H1 (cell line): Measurements from ENCODE around the gene SPPL2B. TPM values are rescaled to one million over a fixed set of nuclear protein-coding genes. Genes with fewer than 3 reads are reported as not detected.
A peak's percentile ranks its signal among the peaks of the same experiment; 100 is the strongest.

Experiments used
- CTCF ChIA-PET: fragments of 300-600 bp; sonication (Branson Sonifier 250); formaldehyde crosslinking; loops from one replicate; lab custom pipeline; 2021; ENCODE audit not compliant: partially characterized antibody; lab: Charles Lee
- POLR2A ChIA-PET: fragments of 300-600 bp; sonication (Branson Sonifier 250); formaldehyde crosslinking; loops from one replicate; lab custom pipeline; 2021; ENCODE audit warnings: inconsistent platforms; ENCODE audit not compliant: partially characterized antibody; lab: Charles Lee
- DNase-seq, 2 experiments: peaks; one replicate each; pipeline versions ENCODE4 v3.0.0 to v3.0.0-alpha.2; 2010 to 2022; ENCODE audit warnings: low spot score in 2 of 2, low read depth in 1 of 2, mixed read lengths in 1 of 2
- FAIRE-seq: peaks from 2 replicates; lab custom pipeline; 2011; peaks lifted over from hg19 to GRCh38; lab: Jason Lieb, UNC
- H2AFZ ChIP-seq: 2 replicates; pipeline ENCODE4 v1.8.1; 2012; ENCODE audit warnings: low read length, inconsistent platforms
- H2AK5ac ChIP-seq: 2 replicates; pipeline ENCODE4 v1.6.1; 2013; ENCODE audit warnings: low read depth, low read length
- H2BK120ac ChIP-seq: replicated peaks from 2 replicates; pipeline ENCODE3; 2013; ENCODE audit warnings: low read depth, low read length, inconsistent platforms
- H2BK12ac ChIP-seq: 2 replicates; pipeline ENCODE4 v1.6.1; 2013; ENCODE audit warnings: low read depth, low read length
- H2BK15ac ChIP-seq: 2 replicates; pipeline ENCODE4 v1.6.1; 2013; ENCODE audit warnings: low read length
- H2BK20ac ChIP-seq: 2 replicates; pipeline ENCODE4 v1.6.1; 2013; ENCODE audit warnings: low read length
- H2BK5ac ChIP-seq: 2 replicates; pipeline ENCODE4 v1.6.1; 2013; ENCODE audit warnings: low read depth, low read length
- H3K14ac ChIP-seq: 2 replicates; pipeline ENCODE4 v1.6.1; 2013; ENCODE audit warnings: inconsistent platforms; ENCODE audit not compliant: insufficient read length
- H3K18ac ChIP-seq: 2 replicates; pipeline ENCODE4 v1.6.1; 2013; ENCODE audit warnings: low read length; ENCODE audit errors: extremely low read depth
- H3K23ac ChIP-seq: 2 replicates; pipeline ENCODE4 v1.6.1; 2013; ENCODE audit warnings: inconsistent platforms; ENCODE audit not compliant: insufficient read length
- H3K23me2 ChIP-seq: 2 replicates; pipeline ENCODE4 v1.6.1; 2013; ENCODE audit warnings: low read depth, low read length
- H3K27ac ChIP-seq: 2 replicates; pipeline ENCODE4 v1.6.1; 2011; ENCODE audit warnings: low read depth, low read length, inconsistent platforms
- H3K27me3 ChIP-seq, 4 experiments: replicated peaks in 1 of 4; 1 replicate in 1 of 4; 2 replicates in 3 of 4; pipeline versions ENCODE4 v1.6.1 to v1.8.1; 2011 to 2013; ENCODE audit warnings: low read length in 3 of 4, mild to moderate bottlenecking in 3 of 4, inconsistent platforms in 2 of 4, mixed read lengths in 2 of 4, moderate library complexity in 1 of 4; ENCODE audit not compliant: control insufficient read depth in 3 of 4, insufficient read depth in 3 of 4; ENCODE audit errors: extremely low read depth in 1 of 4
- H3K36me3 ChIP-seq, 4 experiments: 2 replicates each; pipeline versions ENCODE4 v1.6.1 to v1.8.1; 2011 to 2013; ENCODE audit warnings: mild to moderate bottlenecking in 4 of 4, low read length in 3 of 4, moderate library complexity in 2 of 4, control low read depth in 1 of 4, inconsistent platforms in 1 of 4; ENCODE audit not compliant: insufficient read depth in 4 of 4, control insufficient read depth in 2 of 4
- H3K4ac ChIP-seq: replicated peaks from 2 replicates; pipeline ENCODE3; 2013; ENCODE audit warnings: low read length, low read depth, mixed read lengths, inconsistent platforms; ENCODE audit not compliant: insufficient read length
- H3K4me1 ChIP-seq, 4 experiments: replicated peaks in 1 of 4; 1 replicate in 1 of 4; 2 replicates in 3 of 4; pipeline versions ENCODE4 v1.6.1 to v1.8.1; 2011 to 2013; ENCODE audit warnings: low read length in 3 of 4, inconsistent platforms in 2 of 4, mixed read lengths in 1 of 4; ENCODE audit not compliant: insufficient read depth in 4 of 4, control insufficient read depth in 3 of 4
- H3K4me2 ChIP-seq, 2 experiments: 2 replicates each; pipeline versions ENCODE4 v1.6.1 to v1.8.1; 2011 to 2013; ENCODE audit warnings: low read depth in 2 of 2, low read length in 2 of 2, control low read depth in 1 of 2, inconsistent platforms in 1 of 2, mild to moderate bottlenecking in 1 of 2; ENCODE audit not compliant: insufficient read depth in 1 of 2
- H3K4me3 ChIP-seq, 4 experiments: fragments of 200-600, 300-600 bp in 1 of 4; sonication (generic), shearing (Covaris generic), sonication (Bioruptor Twin) in 1 of 4; 2 replicates each; pipeline versions ENCODE4 v1.5.1 to v1.8.1; 2011 to 2016; ENCODE audit warnings: low read length in 4 of 4, low read depth in 3 of 4, control low read depth in 2 of 4, inconsistent platforms in 2 of 4, mild to moderate bottlenecking in 2 of 4, mixed read lengths in 1 of 4, moderate library complexity in 1 of 4; ENCODE audit not compliant: insufficient read depth in 2 of 4; ENCODE audit errors: extremely low read depth in 1 of 4
- H3K56ac ChIP-seq: replicated peaks from 2 replicates; pipeline ENCODE3; 2013; ENCODE audit warnings: low read depth, mild to moderate bottlenecking, mixed read lengths, low read length, inconsistent platforms; ENCODE audit not compliant: insufficient read length
- H3K79me1 ChIP-seq: 2 replicates; pipeline ENCODE4 v1.6.1; 2013; ENCODE audit warnings: low read depth, low read length, control low read depth
- H3K79me2 ChIP-seq, 2 experiments: 2 replicates each; pipeline versions ENCODE4 v1.6.1 to v1.8.1; 2012 to 2013; ENCODE audit warnings: low read length in 2 of 2, mild to moderate bottlenecking in 2 of 2, inconsistent platforms in 1 of 2; ENCODE audit not compliant: insufficient read depth in 2 of 2, control insufficient read depth in 1 of 2
- H3K9ac ChIP-seq, 4 experiments: replicated peaks in 1 of 4; 1 replicate in 1 of 4; 2 replicates in 3 of 4; pipeline versions ENCODE4 v1.6.1 to v1.8.1; 2011 to 2013; ENCODE audit warnings: low read depth in 3 of 4, low read length in 3 of 4, control low read depth in 2 of 4, mild to moderate bottlenecking in 2 of 4, moderate library complexity in 2 of 4, inconsistent platforms in 1 of 4; ENCODE audit errors: extremely low read depth in 1 of 4
- H3K9me3 ChIP-seq, 2 experiments: 2 replicates each; pipeline versions ENCODE4 v1.6.1 to v1.8.1; 2012 to 2013; ENCODE audit warnings: mild to moderate bottlenecking in 2 of 2, moderate library complexity in 2 of 2, control low read depth in 1 of 2, inconsistent platforms in 1 of 2, low read depth in 1 of 2, low read length in 1 of 2, mixed read lengths in 1 of 2; ENCODE audit not compliant: insufficient read depth in 2 of 2
- H4K20me1 ChIP-seq, 2 experiments: replicated peaks in 1 of 2; 2 replicates each; pipeline versions ENCODE3 to v1.8.1; 2011 to 2013; ENCODE audit warnings: inconsistent platforms in 2 of 2, low read length in 2 of 2, mild to moderate bottlenecking in 1 of 2; ENCODE audit not compliant: insufficient read depth in 2 of 2, control insufficient read depth in 1 of 2
- H4K5ac ChIP-seq: 2 replicates; pipeline ENCODE4 v1.6.1; 2013; ENCODE audit warnings: low read length, low read depth, mixed read lengths, inconsistent platforms; ENCODE audit not compliant: insufficient read length
- H4K8ac ChIP-seq: 2 replicates; pipeline ENCODE4 v1.8.0; 2013; ENCODE audit warnings: mild to moderate bottlenecking, moderate library complexity, low read length, inconsistent platforms; ENCODE audit not compliant: insufficient read depth; ENCODE audit errors: extremely low read depth
- H4K91ac ChIP-seq: replicated peaks from 2 replicates; pipeline ENCODE3; 2013; ENCODE audit warnings: low read length, mixed read lengths, inconsistent platforms; ENCODE audit not compliant: insufficient read length
- ASH2L ChIP-seq: fragments of 200-600, 300-600 bp; sonication (generic); IDR thresholded peaks from one replicate; pipeline ENCODE4 v1.7.1; 2017; ENCODE audit warnings: low read length
- HDAC6 ChIP-seq: IDR thresholded peaks from one replicate; pipeline ENCODE4 v1.7.1; 2012; ENCODE audit warnings: low read depth, mild to moderate bottlenecking, inconsistent platforms, low read length, moderate library complexity
- YY1 ChIP-seq: IDR thresholded peaks from 2 replicates; pipeline ENCODE4 v1.6.1; 2011; ENCODE audit warnings: low read depth, mild to moderate bottlenecking, low read length
- WGBS, 2 experiments: shearing (Covaris generic) in 1 of 2; methylation state at CpG; one replicate each; pipeline versions ENCODE4 v1.1.6 to v1.1.7; 2013 to 2015; ENCODE audit warnings: low lambda C conversion rate in 2 of 2, mixed read lengths in 2 of 2, inconsistent platforms in 1 of 2, low coverage in 1 of 2, missing lambda C conversion rate in 1 of 2; ENCODE audit not compliant: insufficient replicate concordance in 2 of 2, insufficient coverage in 1 of 2, insufficient read length in 1 of 2; ENCODE audit errors: extremely low coverage in 1 of 2, missing lambda C conversion rate in 1 of 2; 5-methylcytosine and 5-hydroxymethylcytosine counted together
- polyA plus RNA-seq, 7 experiments: library from polyadenylated mRNA; depleted of rRNA in 3 of 7; stranded (reverse) in 5 of 7; unstranded in 2 of 7; fragments of >200 nt in 5 of 7; fragments of 200-250 nt in 2 of 7; gene quantifications; 1 replicate in 5 of 7; 2 replicates in 1 of 7; 4 replicates in 1 of 7; pipeline versions ENCODE4 v1.2.1 to v1.2.3, GENCODE V29; 2011 to 2013; ENCODE audit warnings: missing spikeins in 2 of 7, mixed read lengths in 2 of 7
- total RNA-seq: library from RNA; stranded (reverse); fragmentation: NEBNext Ultra II Directional; extraction: Animal tissue kit (Norgen Biotek cat#: 25700); gene quantifications from 2 replicates; pipeline ENCODE4 v1.2.1, GENCODE V29; 2021

Gene SPPL2B
- total and polyA plus RNA-seq, 2 of the 8 experiments (the other 6 are each of a cell fraction or from before 2014, with no cell fraction given), result 34.8 to 55.7 TPM

- H2BK5ac ChIP-seq, result no peak overlapping the region
- H3K18ac ChIP-seq, result no peak overlapping the region
- no peak overlapping the region; a peak in 1 of 8 replicates for H3K4me3 ChIP-seq
- no peak overlapping the region for H4K91ac ChIP-seq
- H4K5ac ChIP-seq, result no peak overlapping the region
- no peak overlapping the region for H2BK120ac ChIP-seq
- H4K20me1 ChIP-seq, result peaks cover 0 to 7% of the 10 kb centered on the region in 2 experiments
- peak overlapping the region; percentile 91 for H2AK5ac ChIP-seq
- H2BK15ac ChIP-seq, result peak overlapping the region; percentile 83; the same call in 1 of the 2 replicates
- H2BK12ac ChIP-seq, result 0 out of 2 replicates have a peak overlapping the region, but pooled peaks have one; percentile 41
- FAIRE-seq (peak; percentile 28), DNase-seq (no peak)
- peak overlapping the region in 1 of 4 experiments; percentile 32; a peak in 1 of 7 replicates for H3K9ac ChIP-seq
- no peaks in the 10 kb centered on the region for H3K36me3 ChIP-seq
- WGBS, 2 experiments, result 91 to 100% methylated on average over 2 to 11 of the region's 11 CpGs
- H3K23me2 ChIP-seq, result peaks cover 21% of the 10 kb centered on the region
- no peak overlapping the region for H3K14ac ChIP-seq
- H3K4me2 ChIP-seq, result no peak overlapping the region; a peak in 1 of 4 replicates
- no peak overlapping the region for H2AFZ ChIP-seq
- TF ChIP-seq HDAC6 (peak; percentile 1), YY1 (no peak), ASH2L (no peak)
- H3K23ac ChIP-seq, result no peak overlapping the region
- no peaks in the 10 kb centered on the region for H3K79me2 ChIP-seq
- POLR2A ChIA-PET, result interaction anchor here (1.0 to 1.2 kb wide), 2 partner anchors 24 to 54 kb away, joined by 3 read pairs; no protein-coding TSS in a partner anchor
- peak overlapping the region; percentile 73; the same call in 1 of the 2 replicates for H2BK20ac ChIP-seq
- H3K27me3 ChIP-seq, result peaks cover 0 to 8% (median 3%) of the 10 kb centered on the region in 4 experiments; a peak in 5 of 7 replicates
- CTCF ChIA-PET, result interaction anchor here (0.9 to 1.8 kb wide), 4 partner anchors 30 to 71 kb away, joined by 3 to 4 read pairs (median 3); no protein-coding TSS in a partner anchor
- peak overlapping the region; percentile 12 for H3K4ac ChIP-seq
- no peak overlapping the region for H3K27ac ChIP-seq
- H3K4me1 ChIP-seq, result peaks cover 0 to 4% (median 0%) of the 10 kb centered on the region in 4 experiments; a peak in 1 of 7 replicates
- no peak overlapping the region for H4K8ac ChIP-seq
- H3K9me3 ChIP-seq, result no peaks in the 10 kb centered on the region
- H3K56ac ChIP-seq, result peak overlapping the region; percentile 95
- H3K79me1 ChIP-seq, result no peaks in the 10 kb centered on the region
Measured at GRCh38 chr19:2362046-2362969, 33.8 kb downstream of the SPPL2B start.
